Measurements from ENCODE around the gene KLHL24.

DNA sequence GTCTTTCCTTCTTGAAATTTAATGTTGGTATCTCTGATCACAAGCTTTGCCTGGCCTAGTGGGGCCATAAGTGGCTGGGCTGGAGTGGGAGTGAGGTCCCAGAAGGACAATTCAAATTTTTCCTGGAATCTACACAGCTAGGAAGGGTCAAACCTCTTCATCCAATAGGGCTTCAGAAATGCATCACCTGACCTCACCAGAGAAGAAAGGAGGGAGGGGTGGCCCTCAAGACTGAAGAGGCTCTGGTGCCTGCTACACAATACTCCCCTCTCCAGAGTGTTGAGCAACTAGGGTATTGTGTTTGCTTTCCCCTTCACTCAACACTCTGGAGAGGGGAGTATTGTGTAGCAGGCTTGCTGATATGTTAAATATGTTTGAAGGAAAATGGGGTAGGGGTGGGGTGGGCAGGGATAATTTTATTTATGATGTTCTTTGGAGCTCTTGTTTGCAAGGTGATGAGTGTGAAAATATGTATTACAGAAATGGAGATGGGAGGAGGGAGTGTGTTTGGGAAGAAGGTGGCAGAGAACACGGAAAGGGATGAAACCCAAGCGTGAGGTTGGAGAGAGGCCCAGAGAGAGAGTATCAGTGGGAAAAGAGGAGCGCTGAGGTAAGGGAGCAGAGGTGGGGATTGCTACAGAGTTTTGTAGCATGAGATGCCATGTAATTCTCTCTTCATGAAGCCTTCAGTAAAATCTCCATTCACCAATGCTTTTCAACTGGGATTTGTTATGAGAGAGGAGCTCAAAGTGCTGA, 5.7 kb upstream of the KLHL24 start:
- TF ChIP-seq, protein P1, sequence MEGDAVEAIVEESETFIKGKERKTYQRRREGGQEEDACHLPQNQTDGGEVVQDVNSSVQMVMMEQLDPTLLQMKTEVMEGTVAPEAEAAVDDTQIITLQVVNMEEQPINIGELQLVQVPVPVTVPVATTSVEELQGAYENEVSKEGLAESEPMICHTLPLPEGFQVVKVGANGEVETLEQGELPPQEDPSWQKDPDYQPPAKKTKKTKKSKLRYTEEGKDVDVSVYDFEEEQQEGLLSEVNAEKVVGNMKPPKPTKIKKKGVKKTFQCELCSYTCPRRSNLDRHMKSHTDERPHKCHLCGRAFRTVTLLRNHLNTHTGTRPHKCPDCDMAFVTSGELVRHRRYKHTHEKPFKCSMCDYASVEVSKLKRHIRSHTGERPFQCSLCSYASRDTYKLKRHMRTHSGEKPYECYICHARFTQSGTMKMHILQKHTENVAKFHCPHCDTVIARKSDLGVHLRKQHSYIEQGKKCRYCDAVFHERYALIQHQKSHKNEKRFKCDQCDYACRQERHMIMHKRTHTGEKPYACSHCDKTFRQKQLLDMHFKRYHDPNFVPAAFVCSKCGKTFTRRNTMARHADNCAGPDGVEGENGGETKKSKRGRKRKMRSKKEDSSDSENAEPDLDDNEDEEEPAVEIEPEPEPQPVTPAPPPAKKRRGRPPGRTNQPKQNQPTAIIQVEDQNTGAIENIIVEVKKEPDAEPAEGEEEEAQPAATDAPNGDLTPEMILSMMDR (IDR thresholded peaks at IDR 0.05; ENCODE audit: low read depth, low read length) = no peak
- no peak for TF ChIP-seq POLR2A (IDR thresholded peaks at IDR 0.05; ENCODE audit: extremely low read depth, insufficient read length)

All from NB4 (cell line).